Measurements from ENCODE around the gene SIX4. TPM values are rescaled to one million over a fixed set of nuclear protein-coding genes. Genes with fewer than 3 reads are reported as not detected.

SIX4 gene
- total RNA-seq, 1 donor from 2014 or later: 14.0 TPM

DNA sequence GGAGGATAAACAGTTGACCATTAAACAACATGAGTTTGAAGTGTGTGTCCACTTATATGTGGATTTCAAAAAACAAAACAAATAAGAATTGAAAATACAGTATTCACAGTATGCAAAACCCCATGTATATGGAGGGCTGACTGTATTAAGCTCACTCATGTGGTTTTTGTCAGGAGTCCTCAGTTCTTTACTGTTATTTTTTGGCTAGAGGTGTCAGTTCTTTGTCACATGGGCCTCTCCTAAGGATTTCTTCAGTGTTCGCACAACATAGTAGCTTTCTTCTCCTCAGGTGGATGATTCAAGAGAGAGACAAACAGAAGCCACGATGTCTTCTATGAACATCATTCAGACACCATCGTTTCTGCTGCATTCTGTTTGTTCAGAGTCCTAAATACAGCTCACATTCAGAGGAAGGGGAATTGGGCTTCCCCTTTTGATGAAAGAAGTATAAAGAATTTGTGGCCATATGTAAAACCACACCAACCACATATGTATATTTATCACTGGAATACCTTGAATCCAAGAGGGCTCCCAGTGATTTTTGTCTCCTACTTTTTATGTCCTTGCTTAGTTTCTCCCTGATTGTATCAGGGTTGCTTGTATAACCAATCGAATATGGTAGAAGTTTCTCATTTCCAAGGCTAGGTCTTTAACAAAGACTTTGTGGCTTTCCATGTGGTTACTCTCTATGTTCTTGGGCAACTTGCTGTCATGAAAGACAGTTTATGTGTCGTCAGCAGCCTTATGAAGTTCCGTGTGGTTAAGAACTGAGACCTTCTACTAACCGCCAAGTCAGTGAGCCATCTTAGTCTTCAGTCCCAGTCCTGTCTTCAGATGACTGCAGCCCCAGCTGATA is 29.3 kb upstream of the SIX4 start:
- Histone ChIP-seq H3K27ac (ENCODE audit: low read depth, low read length) (no peak overlapping the region), H4K20me1 (ENCODE audit: insufficient read depth, low read length) (peaks cover 43% of the 10 kb centered on the region), H3K4me2 (ENCODE audit: low read length) (no peak overlapping the region), H2AFZ (ENCODE audit: low read depth, low read length) (no peak overlapping the region), H3K27me3 (ENCODE audit: insufficient read depth, low read length) (no peaks in the 10 kb centered on the region), H3K79me2 (ENCODE audit: insufficient read depth, low read length) (peaks cover 83% of the 10 kb centered on the region), H3K4me1 (ENCODE audit: insufficient read depth, low read length) (no peaks in the 10 kb centered on the region), H3K36me3 (ENCODE audit: insufficient read depth, low read length) (no peaks in the 10 kb centered on the region), H3K9ac (ENCODE audit: low read length) (no peak overlapping the region), H3K9me3 (ENCODE audit: insufficient read depth, low read depth, low read length) (no peaks in the 10 kb centered on the region), H3K4me3 (ENCODE audit: insufficient read depth, low read depth, low read length) (no peak overlapping the region)
- no peak for TF ChIP-seq EZH2 (IDR thresholded peaks at IDR 0.05; ENCODE audit: insufficient read depth, low read length)
- TF ChIP-seq, protein P1, sequence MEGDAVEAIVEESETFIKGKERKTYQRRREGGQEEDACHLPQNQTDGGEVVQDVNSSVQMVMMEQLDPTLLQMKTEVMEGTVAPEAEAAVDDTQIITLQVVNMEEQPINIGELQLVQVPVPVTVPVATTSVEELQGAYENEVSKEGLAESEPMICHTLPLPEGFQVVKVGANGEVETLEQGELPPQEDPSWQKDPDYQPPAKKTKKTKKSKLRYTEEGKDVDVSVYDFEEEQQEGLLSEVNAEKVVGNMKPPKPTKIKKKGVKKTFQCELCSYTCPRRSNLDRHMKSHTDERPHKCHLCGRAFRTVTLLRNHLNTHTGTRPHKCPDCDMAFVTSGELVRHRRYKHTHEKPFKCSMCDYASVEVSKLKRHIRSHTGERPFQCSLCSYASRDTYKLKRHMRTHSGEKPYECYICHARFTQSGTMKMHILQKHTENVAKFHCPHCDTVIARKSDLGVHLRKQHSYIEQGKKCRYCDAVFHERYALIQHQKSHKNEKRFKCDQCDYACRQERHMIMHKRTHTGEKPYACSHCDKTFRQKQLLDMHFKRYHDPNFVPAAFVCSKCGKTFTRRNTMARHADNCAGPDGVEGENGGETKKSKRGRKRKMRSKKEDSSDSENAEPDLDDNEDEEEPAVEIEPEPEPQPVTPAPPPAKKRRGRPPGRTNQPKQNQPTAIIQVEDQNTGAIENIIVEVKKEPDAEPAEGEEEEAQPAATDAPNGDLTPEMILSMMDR (IDR thresholded peaks at IDR 0.05; ENCODE audit: insufficient read depth, low read depth, low read length): no peak
- FAIRE-seq: no peak
- Mint-ChIP-seq H3K9me3 (ENCODE audit: unreplicated experiment) (no peaks in the 10 kb centered on the region), H3K27ac (ENCODE audit: unreplicated experiment) (peak overlapping the region; percentile 41), H3K4me1 (ENCODE audit: low read depth, unreplicated experiment) (peaks cover 22% of the 10 kb centered on the region), H3K27me3 (ENCODE audit: low read depth, unreplicated experiment) (no peaks in the 10 kb centered on the region), H3K36me3 (ENCODE audit: low read depth, unreplicated experiment) (no peaks in the 10 kb centered on the region), H3K4me3 (ENCODE audit: unreplicated experiment) (no peak overlapping the region)
- peak; percentile 43 for DNase-seq (ENCODE audit: low read depth)

DNA sequence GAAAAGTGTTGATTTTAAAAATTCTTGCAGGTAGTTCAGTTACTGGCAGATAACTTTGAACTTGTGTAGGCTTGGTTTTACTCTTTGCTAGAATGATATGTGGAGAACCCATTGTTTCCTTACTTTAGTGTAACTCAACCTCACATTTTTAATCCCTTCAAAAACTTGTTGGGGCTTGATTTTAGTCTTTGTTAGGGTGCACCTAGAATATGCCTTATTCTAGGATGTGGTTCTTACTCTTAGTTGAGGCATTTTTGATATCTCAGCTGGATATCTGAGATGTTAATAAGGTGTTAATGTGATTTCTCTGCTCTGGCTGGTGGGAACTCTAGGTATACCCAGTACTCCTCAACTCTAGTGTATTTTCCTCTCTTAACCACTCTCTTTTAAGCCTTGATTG is 20.4 kb upstream of the SIX4 start:
- Histone ChIP-seq H3K4me2 (ENCODE audit: low read length) (no peak overlapping the region), H3K4me1 (ENCODE audit: insufficient read depth, low read length) (no peaks in the 10 kb centered on the region), H3K9me3 (ENCODE audit: insufficient read depth, low read depth, low read length) (no peaks in the 10 kb centered on the region), H3K4me3 (ENCODE audit: insufficient read depth, low read depth, low read length) (no peak overlapping the region), H2AFZ (ENCODE audit: low read depth, low read length) (no peak overlapping the region), H3K9ac (ENCODE audit: low read length) (no peak overlapping the region), H3K79me2 (ENCODE audit: insufficient read depth, low read length) (peaks cover 94% of the 10 kb centered on the region), H3K27ac (ENCODE audit: low read depth, low read length) (no peak overlapping the region), H4K20me1 (ENCODE audit: insufficient read depth, low read length) (peaks cover 46% of the 10 kb centered on the region), H3K36me3 (ENCODE audit: insufficient read depth, low read length) (no peaks in the 10 kb centered on the region), H3K27me3 (ENCODE audit: insufficient read depth, low read length) (no peaks in the 10 kb centered on the region)
- Mint-ChIP-seq H3K4me1 (ENCODE audit: low read depth, unreplicated experiment) (no peaks in the 10 kb centered on the region), H3K36me3 (ENCODE audit: low read depth, unreplicated experiment) (no peaks in the 10 kb centered on the region), H3K9me3 (ENCODE audit: unreplicated experiment) (no peaks in the 10 kb centered on the region), H3K27me3 (ENCODE audit: low read depth, unreplicated experiment) (no peaks in the 10 kb centered on the region), H3K27ac (ENCODE audit: unreplicated experiment) (no peak overlapping the region), H3K4me3 (ENCODE audit: unreplicated experiment) (no peak overlapping the region)
- TF ChIP-seq, protein P1 (IDR thresholded peaks at IDR 0.05; ENCODE audit: insufficient read depth, low read depth, low read length): no peak
- no peak for TF ChIP-seq EZH2 (IDR thresholded peaks at IDR 0.05; ENCODE audit: insufficient read depth, low read length)
- no peak for DNase-seq (ENCODE audit: low read depth)
- no peak for FAIRE-seq
